ENCODE data around the gene EML6. TPM values are rescaled to one million over a fixed set of nuclear protein-coding genes. Genes with fewer than 3 reads are reported as not detected.
"Not testable (repeated sequence)": the region's sequence is repeated elsewhere in the genome, so short reads cannot be mapped to it uniquely, and the experiment has no call there.

EML6 gene
- total and polyA plus RNA-seq, 10 of the 15 experiments (the other 5 are each of a cell fraction or from before 2014, with no cell fraction given) = 0.09 to 0.67 (median 0.21) TPM

DNA sequence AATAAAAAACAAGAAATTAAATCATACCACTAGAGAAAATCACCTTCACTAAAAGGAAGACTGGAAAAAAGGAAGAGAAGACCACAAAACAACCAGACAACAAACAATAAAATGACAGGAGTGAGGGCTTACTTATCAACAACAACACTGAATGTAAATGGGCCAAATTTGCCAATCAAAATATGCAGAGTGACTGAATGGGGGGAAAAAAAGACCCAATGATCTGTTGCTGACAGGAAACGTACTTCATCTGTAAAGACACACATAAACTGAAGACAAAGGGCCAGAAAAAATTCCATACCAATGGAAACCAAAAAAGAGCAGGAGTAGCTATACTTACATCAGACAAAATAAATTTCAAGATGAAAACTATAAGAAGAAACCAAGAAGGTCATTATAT, 25.5 kb upstream of the EML6 start (continued):
- TF ChIP-seq, protein P1, sequence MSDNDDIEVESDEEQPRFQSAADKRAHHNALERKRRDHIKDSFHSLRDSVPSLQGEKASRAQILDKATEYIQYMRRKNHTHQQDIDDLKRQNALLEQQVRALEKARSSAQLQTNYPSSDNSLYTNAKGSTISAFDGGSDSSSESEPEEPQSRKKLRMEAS (IDR thresholded peaks at IDR 0.05; ENCODE audit: low read depth, low read length) = no peak
- TF ChIP-seq TCF3 (IDR thresholded peaks at IDR 0.05; ENCODE audit: borderline replicate concordance, insufficient read depth, low read depth, low read length) (no peak), TCF7 (IDR thresholded peaks at IDR 0.05; ENCODE audit: borderline replicate concordance) (no peak), PML (IDR thresholded peaks at IDR 0.05; ENCODE audit: low read length) (no peak)
- TF ChIP-seq, protein P2, sequence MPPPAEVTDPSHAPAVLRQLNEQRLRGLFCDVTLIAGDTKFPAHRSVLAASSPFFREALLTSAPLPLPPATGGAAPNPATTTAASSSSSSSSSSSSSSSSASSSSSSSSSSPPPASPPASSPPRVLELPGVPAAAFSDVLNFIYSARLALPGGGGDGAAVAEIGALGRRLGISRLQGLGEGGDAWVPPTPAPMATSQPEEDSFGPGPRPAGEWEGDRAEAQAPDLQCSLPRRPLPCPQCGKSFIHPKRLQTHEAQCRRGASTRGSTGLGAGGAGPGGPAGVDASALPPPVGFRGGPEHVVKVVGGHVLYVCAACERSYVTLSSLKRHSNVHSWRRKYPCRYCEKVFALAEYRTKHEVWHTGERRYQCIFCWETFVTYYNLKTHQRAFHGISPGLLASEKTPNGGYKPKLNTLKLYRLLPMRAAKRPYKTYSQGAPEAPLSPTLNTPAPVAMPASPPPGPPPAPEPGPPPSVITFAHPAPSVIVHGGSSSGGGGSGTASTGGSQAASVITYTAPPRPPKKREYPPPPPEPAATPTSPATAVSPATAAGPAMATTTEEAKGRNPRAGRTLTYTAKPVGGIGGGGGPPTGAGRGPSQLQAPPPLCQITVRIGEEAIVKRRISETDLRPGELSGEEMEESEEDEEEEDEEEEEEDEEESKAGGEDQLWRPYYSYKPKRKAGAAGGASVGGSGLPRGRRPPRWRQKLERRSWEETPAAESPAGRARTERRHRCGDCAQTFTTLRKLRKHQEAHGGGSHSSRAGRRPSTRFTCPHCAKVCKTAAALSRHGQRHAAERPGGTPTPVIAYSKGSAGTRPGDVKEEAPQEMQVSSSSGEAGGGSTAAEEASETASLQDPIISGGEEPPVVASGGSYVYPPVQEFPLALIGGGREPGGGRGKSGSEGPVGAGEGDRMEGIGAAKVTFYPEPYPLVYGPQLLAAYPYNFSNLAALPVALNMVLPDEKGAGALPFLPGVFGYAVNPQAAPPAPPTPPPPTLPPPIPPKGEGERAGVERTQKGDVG (CRISPR knock-in tag; IDR thresholded peaks at IDR 0.05) = no peak

GRCh38 chr2:54698926-54699325, 24.5 kb upstream of the EML6 start:
- 80% methylated on average over 5 of the region's 37 CpGs for WGBS (ENCODE audit: insufficient coverage, insufficient replicate concordance, low lambda C conversion rate, missing lambda C conversion rate)
- H3K4me2 ChIP-seq (ENCODE audit: control insufficient read depth, insufficient read depth); H3K4me3 ChIP-seq; in situ Hi-C loops (cut with MboI); H3K9me3 ChIP-seq (replicated peaks; ENCODE audit: control insufficient read depth, insufficient read depth, low read length); H3K4me1 ChIP-seq (ENCODE audit: control insufficient read depth, insufficient read depth, low read length); H3K36me3 ChIP-seq (ENCODE audit: control insufficient read depth in 2 of 2, insufficient read depth in 2 of 2, low read length in 1 of 2); H2AFZ ChIP-seq (ENCODE audit: control insufficient read depth, low read depth, low read length); intact Hi-C loops (cut with micrococcal nuclease; ENCODE audit: unreplicated experiment); DNase-seq (ENCODE audit: low read depth, low spot score); H3K79me2 ChIP-seq (ENCODE audit: control insufficient read depth, insufficient read depth, low read length); H3K27ac ChIP-seq (ENCODE audit: control insufficient read depth, insufficient read depth); SMC1A ChIA-PET (ENCODE audit: uncharacterized antibody, unreplicated experiment); BruUV-seq (replicated peaks); H3K27me3 ChIP-seq (replicated peaks in 1 of 2; ENCODE audit: control insufficient read depth in 2 of 2, insufficient read depth in 2 of 2, low read length in 1 of 2); RAD21 ChIA-PET (ENCODE audit: unreplicated experiment); FAIRE-seq; POLR2A ChIA-PET; H3K9ac ChIP-seq (ENCODE audit: control insufficient read depth, insufficient read depth, low read length); ATAC-seq; H4K20me1 ChIP-seq (ENCODE audit: control insufficient read depth, insufficient read depth): not testable (repeated sequence)
- CTCF ChIA-PET = interaction anchor here (1.0 kb wide), 1 partner anchor 9 kb away, joined by 3 read pairs; no protein-coding TSS in a partner anchor

All from GM12878 (cell line).